22Rv1 (cell line): ENCODE data around the gene CA5B.

Source experiments
- ZFX ChIP-seq: fragments of 450-650 bp; IDR thresholded peaks from 2 replicates; pipeline ENCODE4 v1.6.1; 2017; ENCODE audit warnings: antibody characterized with exemption, borderline replicate concordance
- TF ChIP-seq, protein P1 (sequence below): fragments of 450-650 bp; IDR thresholded peaks from 2 replicates; pipeline ENCODE4 v1.5.1; 2017; ENCODE audit warnings: mild to moderate bottlenecking

DNA sequence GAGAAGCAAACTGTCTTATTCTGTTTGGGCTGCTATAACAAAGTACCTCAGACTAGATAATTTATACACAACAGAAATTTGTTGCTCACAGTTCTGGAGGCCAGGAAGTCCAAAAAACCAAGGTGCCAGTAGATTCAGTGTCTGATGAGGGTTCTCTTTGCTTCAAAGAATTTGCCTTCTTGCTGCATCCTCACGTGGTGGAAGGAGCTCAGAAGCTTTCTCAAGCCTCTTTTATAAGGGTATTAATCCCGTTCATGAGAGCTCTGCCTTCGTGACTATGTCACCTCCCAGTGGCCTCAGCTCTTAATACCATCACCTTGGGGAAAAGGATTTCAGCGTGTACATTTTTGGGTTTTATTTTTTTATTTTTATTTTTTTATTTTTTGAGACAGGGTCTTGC lies 20.1 kb downstream of the CA5B start:
- TF ChIP-seq, protein P1, sequence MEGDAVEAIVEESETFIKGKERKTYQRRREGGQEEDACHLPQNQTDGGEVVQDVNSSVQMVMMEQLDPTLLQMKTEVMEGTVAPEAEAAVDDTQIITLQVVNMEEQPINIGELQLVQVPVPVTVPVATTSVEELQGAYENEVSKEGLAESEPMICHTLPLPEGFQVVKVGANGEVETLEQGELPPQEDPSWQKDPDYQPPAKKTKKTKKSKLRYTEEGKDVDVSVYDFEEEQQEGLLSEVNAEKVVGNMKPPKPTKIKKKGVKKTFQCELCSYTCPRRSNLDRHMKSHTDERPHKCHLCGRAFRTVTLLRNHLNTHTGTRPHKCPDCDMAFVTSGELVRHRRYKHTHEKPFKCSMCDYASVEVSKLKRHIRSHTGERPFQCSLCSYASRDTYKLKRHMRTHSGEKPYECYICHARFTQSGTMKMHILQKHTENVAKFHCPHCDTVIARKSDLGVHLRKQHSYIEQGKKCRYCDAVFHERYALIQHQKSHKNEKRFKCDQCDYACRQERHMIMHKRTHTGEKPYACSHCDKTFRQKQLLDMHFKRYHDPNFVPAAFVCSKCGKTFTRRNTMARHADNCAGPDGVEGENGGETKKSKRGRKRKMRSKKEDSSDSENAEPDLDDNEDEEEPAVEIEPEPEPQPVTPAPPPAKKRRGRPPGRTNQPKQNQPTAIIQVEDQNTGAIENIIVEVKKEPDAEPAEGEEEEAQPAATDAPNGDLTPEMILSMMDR, result no peak
- no peak for TF ChIP-seq ZFX
